ENCODE data around the gene FBXW8. TPM values are rescaled to one million over a fixed set of nuclear protein-coding genes. Genes with fewer than 3 reads are reported as not detected.

FBXW8 gene
- total RNA-seq, 1 experiment from 2014 or later = 24.2 TPM

DNA sequence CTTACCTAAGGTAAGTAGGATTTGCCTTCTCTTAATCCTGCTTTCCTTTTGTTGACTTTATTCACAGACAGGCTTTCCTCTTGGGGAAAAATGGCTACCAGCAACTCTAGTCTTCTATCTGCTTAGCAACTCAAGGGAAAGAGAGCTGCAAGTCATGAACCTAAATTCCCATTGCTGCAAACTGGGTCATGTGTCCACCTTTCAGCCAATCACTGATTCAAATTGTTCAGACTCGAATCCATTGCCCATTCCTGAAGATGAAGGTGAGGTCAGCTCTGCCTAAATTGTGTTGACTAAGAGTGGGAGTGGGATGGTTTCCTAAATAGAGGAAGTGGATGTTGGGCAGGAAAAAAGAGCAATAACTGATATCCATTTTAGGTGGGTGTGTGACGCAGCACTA lies 7.7 kb downstream of the FBXW8 start:
- BruUV-seq (replicated peaks) = no TSS peak
- no peaks in the 10 kb centered on the region for H3K9me3 Mint-ChIP-seq (ENCODE audit: unreplicated experiment)
- no peak for TF ChIP-seq CTCF (IDR thresholded peaks at IDR 0.05; ENCODE audit: unreplicated experiment)
- CTCF ChIA-PET = interaction anchor here (0.6 to 0.7 kb wide), 2 partner anchors 207 to 1165 kb away, joined by 3 read pairs; no protein-coding TSS in a partner anchor
- intact Hi-C loops (cut with micrococcal nuclease) = no loop called here
- peaks cover 32% of the 10 kb centered on the region for H3K4me1 Mint-ChIP-seq (ENCODE audit: insufficient read depth, unreplicated experiment)
- no peak for DNase-seq (ENCODE audit: unreplicated experiment)
- H3K27me3 Mint-ChIP-seq (ENCODE audit: insufficient read depth, unreplicated experiment) = no peaks in the 10 kb centered on the region
- H3K4me3 Mint-ChIP-seq (ENCODE audit: unreplicated experiment) = no peak overlapping the region
- H3K27ac Mint-ChIP-seq (ENCODE audit: low read depth, unreplicated experiment) = no peak overlapping the region
- POLR2A ChIA-PET = no interaction called here
- peaks cover 20% of the 10 kb centered on the region for H3K36me3 Mint-ChIP-seq (ENCODE audit: insufficient read depth, unreplicated experiment)

DNA sequence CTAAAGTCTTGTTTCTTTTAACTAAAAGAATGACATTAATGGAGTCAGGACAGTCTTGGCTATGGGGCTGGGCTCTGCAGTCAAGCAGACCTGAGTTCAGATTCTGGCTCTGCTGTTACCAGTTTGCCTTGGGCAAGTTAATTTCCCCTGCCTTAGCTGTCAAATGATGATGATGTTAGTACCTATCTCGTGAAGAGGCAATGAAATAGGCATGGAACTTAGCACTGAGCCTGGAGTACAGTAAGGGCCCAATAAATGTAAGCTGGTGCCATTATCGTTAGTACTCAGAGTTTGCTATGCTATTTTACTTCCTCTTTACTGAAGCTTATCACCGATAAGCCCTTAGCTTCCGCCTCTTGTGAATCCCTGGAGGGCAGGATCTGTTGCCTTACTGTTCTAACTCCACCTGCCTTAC lies 8.5 kb downstream of the FBXW8 start:
- intact Hi-C loops (cut with micrococcal nuclease) = no loop called here
- Mint-ChIP-seq H3K9me3 (ENCODE audit: unreplicated experiment) (no peaks in the 10 kb centered on the region), H3K4me1 (ENCODE audit: insufficient read depth, unreplicated experiment) (peaks cover 32% of the 10 kb centered on the region), H3K4me3 (ENCODE audit: unreplicated experiment) (no peak overlapping the region), H3K27me3 (ENCODE audit: insufficient read depth, unreplicated experiment) (no peaks in the 10 kb centered on the region), H3K27ac (ENCODE audit: low read depth, unreplicated experiment) (no peak overlapping the region), H3K36me3 (ENCODE audit: insufficient read depth, unreplicated experiment) (peaks cover 26% of the 10 kb centered on the region)
- TF ChIP-seq CTCF (IDR thresholded peaks at IDR 0.05; ENCODE audit: unreplicated experiment) = no peak
- no TSS peak for BruUV-seq (replicated peaks)
- DNase-seq (ENCODE audit: unreplicated experiment) = no peak
- ChIA-PET POLR2A (interaction anchor here (1.0 kb wide), 1 partner anchor 12 kb away, joined by 3 read pairs; no protein-coding TSS in a partner anchor), CTCF (interaction anchor here (0.6 to 1.2 kb wide), 4 partner anchors 11 to 1166 kb away, joined by 3 to 5 read pairs (median 3); no protein-coding TSS in a partner anchor)

- intact Hi-C loops (cut with micrococcal nuclease) = no loop called here
- H3K27me3 Mint-ChIP-seq (ENCODE audit: insufficient read depth, unreplicated experiment) = no peaks in the 10 kb centered on the region
- no TSS peak for BruUV-seq (replicated peaks)
- peaks cover 37% of the 10 kb centered on the region for H3K4me1 Mint-ChIP-seq (ENCODE audit: insufficient read depth, unreplicated experiment)
- no peak for DNase-seq (ENCODE audit: unreplicated experiment)
- H3K4me3 Mint-ChIP-seq (ENCODE audit: unreplicated experiment) = no peak overlapping the region
- ChIA-PET CTCF (interaction anchor here (0.6 to 1.2 kb wide), 4 partner anchors 12 to 921 kb away, joined by 3 to 5 read pairs (median 3); no protein-coding TSS in a partner anchor), POLR2A (interaction anchor here (1.0 kb wide), 1 partner anchor 12 kb away, joined by 3 read pairs; no protein-coding TSS in a partner anchor)
- no peak overlapping the region for H3K27ac Mint-ChIP-seq (ENCODE audit: low read depth, unreplicated experiment)
- H3K9me3 Mint-ChIP-seq (ENCODE audit: unreplicated experiment) = no peaks in the 10 kb centered on the region
- H3K36me3 Mint-ChIP-seq (ENCODE audit: insufficient read depth, unreplicated experiment) = peaks cover 26% of the 10 kb centered on the region
- no peak for TF ChIP-seq CTCF (IDR thresholded peaks at IDR 0.05; ENCODE audit: unreplicated experiment)
These were observed 9.1 kb downstream of the FBXW8 start for GRCh38 chr12:116919706-116920485.

- no peaks in the 10 kb centered on the region for H3K27me3 Mint-ChIP-seq (ENCODE audit: insufficient read depth, unreplicated experiment)
- DNase-seq (ENCODE audit: unreplicated experiment) = no peak
- TF ChIP-seq CTCF (IDR thresholded peaks at IDR 0.05; ENCODE audit: unreplicated experiment) = no peak
- CTCF ChIA-PET = interaction anchor here (0.8 kb wide), 1 partner anchor 105 kb away, joined by 3 read pairs; no protein-coding TSS in a partner anchor
- no peak overlapping the region for H3K4me3 Mint-ChIP-seq (ENCODE audit: unreplicated experiment)
- H3K4me1 Mint-ChIP-seq (ENCODE audit: insufficient read depth, unreplicated experiment) = peaks cover 40% of the 10 kb centered on the region
- intact Hi-C loops (cut with micrococcal nuclease) = no loop called here
- no peak overlapping the region for H3K27ac Mint-ChIP-seq (ENCODE audit: low read depth, unreplicated experiment)
- no peaks in the 10 kb centered on the region for H3K9me3 Mint-ChIP-seq (ENCODE audit: unreplicated experiment)
- H3K36me3 Mint-ChIP-seq (ENCODE audit: insufficient read depth, unreplicated experiment) = peaks cover 21% of the 10 kb centered on the region
- no TSS peak for BruUV-seq (replicated peaks)
- POLR2A ChIA-PET = interaction anchor here (1.2 kb wide), 1 partner anchor 10 kb away, joined by 5 read pairs; the partner anchor contains the start of gene FBXW8
These were observed 10.2 kb downstream of the FBXW8 start for GRCh38 chr12:116920939-116921338.

Data from MCF 10A (cell line).